Measurements from ENCODE around the gene ANKZF1. TPM values are rescaled to one million over a fixed set of nuclear protein-coding genes. Genes with fewer than 3 reads are reported as not detected.

Gene ANKZF1
- total and polyA plus RNA-seq, 2 of the 8 experiments (the other 6 are each of a cell fraction or from before 2014, with no cell fraction given), result 32.5 to 50.1 TPM

DNA sequence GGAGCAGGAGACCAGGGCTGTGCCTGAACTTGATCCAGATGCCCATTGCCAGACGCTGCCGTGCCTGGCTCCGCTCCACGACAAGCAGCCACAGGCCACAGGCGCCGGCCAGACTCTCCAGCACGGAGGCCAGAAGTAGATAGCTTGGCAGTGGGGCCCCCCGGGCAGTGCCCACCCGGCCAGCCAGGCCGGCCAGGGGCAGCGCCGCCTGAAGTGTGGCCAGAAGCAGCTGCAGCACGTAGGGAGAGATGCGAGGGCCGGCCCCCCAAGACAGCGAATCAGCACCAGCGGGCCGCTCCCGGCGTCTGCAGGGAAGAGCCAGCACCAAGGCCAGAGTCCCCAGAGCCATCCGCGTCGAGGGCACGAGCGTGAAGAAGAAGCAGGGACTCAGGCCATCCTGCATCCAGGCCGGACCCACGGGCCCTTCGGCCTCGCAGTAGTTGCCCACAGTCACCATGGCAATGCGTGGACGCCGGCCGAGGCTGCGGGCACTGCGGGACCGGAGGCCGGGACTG, 11.3 kb upstream of the ANKZF1 start:
- FAIRE-seq, result no peak
- peak overlapping the region; percentile 59 to 93 (median 88); a peak in 6 of 7 replicates for H3K9ac ChIP-seq (replicated peaks in 1 of 4; ENCODE audit: extremely low read depth in 1 of 4, low read depth in 3 of 4, low read length in 3 of 4)
- peaks cover 14% of the 10 kb centered on the region for H3K23me2 ChIP-seq (ENCODE audit: low read depth, low read length)
- H3K18ac ChIP-seq (ENCODE audit: extremely low read depth, low read length), result peak overlapping the region; percentile 98
- peak overlapping the region; percentile 95 for H4K8ac ChIP-seq (ENCODE audit: extremely low read depth, insufficient read depth, low read length)
- H2BK12ac ChIP-seq (ENCODE audit: low read depth, low read length), result peak overlapping the region; percentile 90; the same call in 1 of the 2 replicates
- no peak overlapping the region for H2BK120ac ChIP-seq (replicated peaks; ENCODE audit: low read depth, low read length)
- no peak overlapping the region; the same call in 1 of the 2 replicates for H2AFZ ChIP-seq (ENCODE audit: low read length)
- H4K91ac ChIP-seq (replicated peaks; ENCODE audit: insufficient read length, low read length), result peak overlapping the region; percentile 100
- H3K14ac ChIP-seq (ENCODE audit: insufficient read length), result no peak overlapping the region
- H3K27me3 ChIP-seq (replicated peaks in 1 of 4; ENCODE audit: control insufficient read depth in 3 of 4, extremely low read depth in 1 of 4, insufficient read depth in 3 of 4, low read length in 3 of 4), result no peaks in the 10 kb centered on the region; a peak in 1 of 7 replicates
- H3K79me2 ChIP-seq (ENCODE audit: control insufficient read depth in 1 of 2, insufficient read depth in 2 of 2, low read length in 2 of 2), result no peaks in the 10 kb centered on the region
- no peak overlapping the region for H2BK20ac ChIP-seq (ENCODE audit: low read length)
- H4K5ac ChIP-seq (ENCODE audit: insufficient read length, low read depth, low read length), result peak overlapping the region; percentile 96
- ChIA-PET CTCF (ENCODE audit: partially characterized antibody) (interaction anchor here (0.6 to 1.8 kb wide), 3 partner anchors 26 to 60 kb away, joined by 3 to 4 read pairs (median 3); no protein-coding TSS in a partner anchor), POLR2A (ENCODE audit: partially characterized antibody) (interaction anchor here (0.8 to 14.0 kb wide), 28 partner anchors 9 to 106 kb away, joined by 3 to 190 read pairs (median 6); partner anchors contain the start of genes ANKZF1, ATG9A, CNPPD1 and DNAJB2)
- H4K20me1 ChIP-seq (replicated peaks in 1 of 2; ENCODE audit: control insufficient read depth in 1 of 2, insufficient read depth in 2 of 2, low read length in 2 of 2), result peaks cover 0 to 2% of the 10 kb centered on the region in 2 experiments
- DNase-seq (ENCODE audit: low read depth in 1 of 2, low spot score in 2 of 2), result peak in 1 of 2 experiments; percentile 90
- no peaks in the 10 kb centered on the region for H3K9me3 ChIP-seq (ENCODE audit: insufficient read depth in 2 of 2, low read depth in 1 of 2, low read length in 1 of 2)
- H3K23ac ChIP-seq (ENCODE audit: insufficient read length), result no peak overlapping the region
- peaks cover 11 to 43% (median 30%) of the 10 kb centered on the region in 4 experiments; a peak in 7 of 8 replicates for H3K36me3 ChIP-seq (ENCODE audit: control insufficient read depth in 2 of 4, insufficient read depth in 4 of 4, low read length in 3 of 4)
- peak overlapping the region; percentile 3; the same call in 1 of the 2 replicates for H3K27ac ChIP-seq (ENCODE audit: low read depth, low read length)
- H3K4ac ChIP-seq (replicated peaks; ENCODE audit: insufficient read length, low read depth, low read length), result peak overlapping the region; percentile 99
- TF ChIP-seq POLR2A (IDR thresholded peaks at IDR 0.05; ENCODE audit: control extremely low read depth in 1 of 2, low read depth in 2 of 2, low read length in 2 of 2) (no peak), SAP30 (IDR thresholded peaks at IDR 0.05; ENCODE audit: insufficient read depth, insufficient replicate concordance, low read length) (peak; percentile 73), ASH2L (IDR thresholded peaks at IDR 0.05; ENCODE audit: low read length) (peak; percentile 0), POLR2AphosphoS5 (IDR thresholded peaks at IDR 0.05; ENCODE audit: low read depth, low read length) (no peak), SUZ12 (IDR thresholded peaks at IDR 0.05; ENCODE audit: low read length) (peak; percentile 54; the same call in 1 of the 2 replicates), GABPA (IDR thresholded peaks at IDR 0.05; ENCODE audit: borderline replicate concordance, insufficient read depth, low read length) (0 out of 2 replicates have a peak, but pooled peaks have one; percentile 69), SIN3A (conservative IDR thresholded peaks at IDR 0.05 in 1 of 2, IDR thresholded peaks at IDR 0.05 in 1 of 2; ENCODE audit: low read depth in 1 of 2, low read length in 2 of 2) (peak; percentile 69 to 77; a peak in 1 of 4 replicates), HDAC2 (IDR thresholded peaks at IDR 0.05; ENCODE audit: borderline replicate concordance in 1 of 2, low read depth in 2 of 2, low read length in 2 of 2) (0 out of 4 replicates have a peak, but pooled peaks of 1 of the 2 experiments have one; percentile 31)
- 2% methylated on average over 27 of the region's 37 CpGs; no CpG with 5 or more reads in 1 of the 2 experiments for whole genome bisulfite sequencing, 2 experiments (ENCODE audit: extremely low coverage in 1 of 2, insufficient coverage in 1 of 2, insufficient read length in 1 of 2, insufficient replicate concordance in 2 of 2, low coverage in 1 of 2, low lambda C conversion rate in 2 of 2, missing lambda C conversion rate in 1 of 2)
- peak overlapping the region; percentile 93 for H3K56ac ChIP-seq (replicated peaks; ENCODE audit: insufficient read length, low read depth, low read length)
- peak overlapping the region; percentile 97 for H2BK5ac ChIP-seq (ENCODE audit: low read depth, low read length)
- no peak overlapping the region for H2AK5ac ChIP-seq (ENCODE audit: low read depth, low read length)
- no peak overlapping the region for H2BK15ac ChIP-seq (ENCODE audit: low read length)
- peaks cover 0 to 12% (median 6%) of the 10 kb centered on the region in 4 experiments; a peak in 3 of 7 replicates for H3K4me1 ChIP-seq (replicated peaks in 1 of 4; ENCODE audit: control insufficient read depth in 3 of 4, insufficient read depth in 4 of 4, low read length in 3 of 4)
- H3K79me1 ChIP-seq (ENCODE audit: low read depth, low read length), result no peaks in the 10 kb centered on the region
- peak overlapping the region; percentile 66 to 80 (median 75) for H3K4me3 ChIP-seq (ENCODE audit: extremely low read depth in 1 of 4, insufficient read depth in 2 of 4, low read depth in 3 of 4, low read length in 4 of 4)
- H3K4me2 ChIP-seq (ENCODE audit: insufficient read depth in 1 of 2, low read depth in 2 of 2, low read length in 2 of 2), result peak overlapping the region; percentile 88 to 96
